ENCODE results near the gene BABAM2. TPM values are rescaled to one million over a fixed set of nuclear protein-coding genes. Genes with fewer than 3 reads are reported as not detected.

BABAM2 gene
- total RNA-seq, 2 donors from 2014 or later = 53.8 to 66.6 TPM

DNA sequence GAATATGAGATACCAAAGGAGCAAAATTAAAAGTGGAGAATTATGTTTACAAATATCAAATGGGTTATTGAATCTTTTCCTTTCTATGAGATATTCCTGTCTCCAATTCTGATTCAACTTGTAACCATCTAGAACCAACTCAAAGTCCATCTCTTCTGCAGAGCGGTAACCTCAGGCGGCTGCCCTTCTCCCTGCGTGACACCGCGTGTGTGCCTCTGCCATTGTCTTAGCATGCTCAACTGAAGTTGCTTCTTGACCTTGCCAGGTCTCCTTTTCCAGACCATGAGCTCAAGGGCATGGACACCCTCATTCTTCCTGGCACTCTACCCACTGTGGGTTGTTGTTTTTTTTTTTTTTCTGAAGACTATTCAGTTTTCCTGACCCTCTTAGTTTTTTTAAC lies 398.1 kb downstream of the BABAM2 start:
- no peak for DNase-seq (ENCODE audit: low spot score)
- no peak overlapping the region for H3K27ac Mint-ChIP-seq
- H3K36me3 Mint-ChIP-seq = peaks cover 5% of the 10 kb centered on the region

DNA sequence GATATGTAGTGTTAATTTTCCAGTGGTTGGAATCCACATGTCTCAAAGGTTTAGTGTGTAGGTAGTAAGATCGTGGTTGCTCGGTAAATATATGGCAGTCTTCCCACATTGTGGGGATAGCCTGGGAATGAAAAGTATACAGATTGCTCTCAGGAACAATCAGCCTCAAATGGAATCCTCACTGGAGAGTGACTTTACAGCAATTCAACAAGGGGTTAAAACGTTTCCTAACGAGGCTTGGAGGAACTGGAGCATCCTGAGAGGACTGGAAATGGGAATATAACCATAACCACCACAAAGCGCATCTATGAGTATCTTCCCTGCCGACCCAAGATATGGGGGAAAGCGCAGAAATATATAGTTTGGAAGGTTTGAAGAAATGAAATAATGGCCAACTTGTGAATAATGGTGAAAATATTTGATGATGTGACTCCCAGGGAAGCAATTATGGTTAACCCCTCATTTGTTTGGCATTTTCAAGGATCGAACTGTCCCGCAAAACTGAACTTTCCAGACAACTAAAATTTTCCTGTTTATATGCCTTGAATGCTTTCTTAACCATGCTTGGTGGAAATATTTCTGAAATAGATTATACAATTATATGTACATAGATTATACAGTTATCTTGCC lies 401.4 kb downstream of the BABAM2 start:
- no peaks in the 10 kb centered on the region for H3K9me3 Mint-ChIP-seq
- DNase-seq (ENCODE audit: low spot score) = no peak
- H3K4me1 Mint-ChIP-seq (ENCODE audit: low read depth in 2 of 2) = peaks cover 7 to 8% of the 10 kb centered on the region in 2 donors
- ATAC-seq = no peak
- peaks cover 5% of the 10 kb centered on the region for H3K36me3 Mint-ChIP-seq
- no peak overlapping the region for H3K4me3 Mint-ChIP-seq
- no peaks in the 10 kb centered on the region for H3K27me3 Mint-ChIP-seq
- no peak overlapping the region for H3K27ac Mint-ChIP-seq

More for the DNA sequence above, 398.1 kb downstream of the BABAM2 start:
- H3K9me3 Mint-ChIP-seq = no peaks in the 10 kb centered on the region
- ATAC-seq = no peak
- peaks cover 15 to 16% of the 10 kb centered on the region in 2 donors for H3K4me1 Mint-ChIP-seq (ENCODE audit: low read depth in 2 of 2)
- H3K4me3 Mint-ChIP-seq = no peak overlapping the region
- no peaks in the 10 kb centered on the region for H3K27me3 Mint-ChIP-seq

DNA sequence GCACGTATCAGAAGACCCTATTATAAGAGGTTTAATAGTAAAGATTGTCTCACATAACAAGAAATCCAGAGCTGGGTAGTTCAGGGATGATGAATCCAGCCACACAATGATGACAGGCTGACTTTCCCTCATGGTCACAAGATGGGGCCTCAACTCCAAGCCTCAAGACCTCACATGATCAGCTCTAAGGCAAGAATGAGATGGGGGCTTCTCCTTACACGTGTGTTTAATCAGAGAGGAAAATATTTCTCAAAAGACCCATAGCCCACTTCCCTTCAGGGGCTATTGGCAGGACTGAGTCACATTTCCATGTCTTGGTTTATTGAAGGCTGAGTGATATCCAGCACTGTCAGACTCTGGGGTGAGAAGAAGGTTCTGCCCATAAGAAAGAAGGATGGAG lies 402.0 kb downstream of the BABAM2 start:
- DNase-seq (ENCODE audit: low spot score) = no peak
- Mint-ChIP-seq H3K27ac (no peak overlapping the region), H3K36me3 (peaks cover 1% of the 10 kb centered on the region), H3K9me3 (no peaks in the 10 kb centered on the region), H3K27me3 (no peaks in the 10 kb centered on the region), H3K4me1 (ENCODE audit: low read depth in 2 of 2) (peaks cover 1 to 4% of the 10 kb centered on the region in 2 donors), H3K4me3 (no peak overlapping the region)
- ATAC-seq = no peak

DNA sequence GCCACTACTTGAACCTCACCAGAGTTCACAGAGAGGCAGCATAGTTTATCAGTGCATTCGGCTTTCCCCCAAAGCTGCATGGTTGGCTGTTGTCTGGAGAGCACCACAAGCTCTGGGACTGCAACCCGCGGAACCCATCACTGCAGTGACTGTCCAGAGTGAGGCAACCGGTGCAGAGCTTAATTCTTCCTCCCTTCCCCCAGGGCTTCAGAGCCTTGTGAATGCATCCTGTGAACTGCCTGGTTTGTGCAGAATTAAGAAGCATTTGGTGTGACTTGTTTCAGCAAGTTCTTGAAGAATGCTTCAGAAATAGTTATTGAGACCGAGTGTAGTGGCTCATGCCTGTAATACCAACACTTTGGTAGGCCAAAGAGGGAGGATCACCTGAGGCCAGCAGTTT lies 402.9 kb downstream of the BABAM2 start:
- Mint-ChIP-seq H3K4me3 (no peak overlapping the region), H3K4me1 (ENCODE audit: low read depth in 2 of 2) (peaks cover 0 to 3% of the 10 kb centered on the region in 2 donors)

DNA sequence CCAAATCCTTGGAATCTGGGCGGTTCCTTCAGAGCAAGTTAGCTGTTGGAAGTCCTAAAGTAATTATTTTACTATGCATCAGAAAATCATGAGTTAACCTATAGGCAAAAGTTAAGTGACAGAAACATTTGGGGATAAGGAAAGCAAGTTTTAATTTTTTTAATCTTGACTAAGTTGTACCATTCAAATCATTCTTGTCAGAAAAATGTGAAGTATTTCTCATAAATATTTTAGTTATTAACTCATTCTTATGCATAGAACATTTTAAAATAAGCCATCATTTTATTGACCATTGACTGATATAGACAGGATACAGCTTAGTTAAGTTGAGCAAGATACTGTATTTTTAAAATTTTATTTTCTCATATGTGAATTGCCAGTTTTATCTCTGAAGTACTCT lies 403.9 kb downstream of the BABAM2 start:
- Mint-ChIP-seq H3K9me3 (no peaks in the 10 kb centered on the region), H3K36me3 (no peaks in the 10 kb centered on the region), H3K4me3 (no peak overlapping the region), H3K4me1 (ENCODE audit: low read depth in 2 of 2) (peaks cover 0 to 3% of the 10 kb centered on the region in 2 donors), H3K27me3 (no peaks in the 10 kb centered on the region), H3K27ac (no peak overlapping the region)
- DNase-seq (ENCODE audit: low spot score) = no peak
- ATAC-seq = no peak

More for the DNA sequence above, 402.9 kb downstream of the BABAM2 start:
- no peak overlapping the region for H3K27ac Mint-ChIP-seq
- no peaks in the 10 kb centered on the region for H3K9me3 Mint-ChIP-seq
- H3K36me3 Mint-ChIP-seq = no peaks in the 10 kb centered on the region
- DNase-seq (ENCODE audit: low spot score) (no peak), ATAC-seq (no peak)
- no peaks in the 10 kb centered on the region for H3K27me3 Mint-ChIP-seq

DNA sequence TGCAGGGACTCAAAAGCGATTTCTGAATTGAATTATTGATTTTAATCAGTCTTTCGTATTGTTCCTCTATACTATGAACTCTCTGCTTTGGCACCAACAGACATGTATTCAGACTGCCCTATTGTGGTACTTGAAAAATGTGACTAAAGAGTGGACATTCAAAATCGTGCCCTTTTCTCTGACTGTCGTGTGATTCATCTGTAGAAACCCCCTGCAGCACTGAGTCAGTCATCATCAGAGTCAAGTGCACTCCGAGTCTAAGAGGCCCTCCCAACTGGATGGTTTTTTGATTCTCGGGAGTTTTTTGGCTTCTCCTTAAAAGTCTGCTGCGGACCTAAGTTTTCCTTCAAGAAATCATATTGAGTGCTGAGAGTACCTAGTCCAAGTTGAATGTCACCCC lies 405.7 kb downstream of the BABAM2 start:
- H3K36me3 Mint-ChIP-seq = no peaks in the 10 kb centered on the region
- H3K4me3 Mint-ChIP-seq = no peak overlapping the region
- H3K9me3 Mint-ChIP-seq = no peaks in the 10 kb centered on the region
- peaks cover 0 to 6% of the 10 kb centered on the region in 2 donors for H3K4me1 Mint-ChIP-seq (ENCODE audit: low read depth in 2 of 2)
- ATAC-seq = peak in 1 of 2 donors; percentile 41
- no peaks in the 10 kb centered on the region for H3K27me3 Mint-ChIP-seq
- H3K27ac Mint-ChIP-seq = no peak overlapping the region
- DNase-seq (ENCODE audit: low spot score) = no peak

DNA sequence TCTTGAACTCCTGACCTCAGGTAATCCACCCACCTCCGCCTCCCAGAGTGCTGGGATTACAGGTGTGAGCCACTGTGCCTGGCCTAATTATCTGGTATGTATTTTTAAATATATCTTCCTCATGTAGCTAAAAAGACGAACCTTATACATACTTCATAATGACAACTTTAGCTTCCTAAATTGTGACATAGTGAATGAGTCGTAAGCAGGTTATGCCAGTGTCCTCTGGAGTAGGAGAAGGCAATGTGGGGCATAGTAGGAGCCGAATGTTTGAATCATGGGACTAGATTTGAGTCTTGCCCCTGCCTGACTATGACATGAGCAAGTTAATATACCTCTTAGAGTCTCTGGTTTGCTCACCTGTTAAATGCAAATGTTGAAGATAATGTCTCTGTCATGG lies 406.4 kb downstream of the BABAM2 start:
- H3K9me3 Mint-ChIP-seq = no peaks in the 10 kb centered on the region
- H3K4me3 Mint-ChIP-seq = no peak overlapping the region
- no peaks in the 10 kb centered on the region for H3K36me3 Mint-ChIP-seq
- no peak overlapping the region for H3K27ac Mint-ChIP-seq
- no peak for DNase-seq (ENCODE audit: low spot score)
- ATAC-seq = no peak
- no peaks in the 10 kb centered on the region for H3K27me3 Mint-ChIP-seq
- peaks cover 0 to 11% of the 10 kb centered on the region in 2 donors for H3K4me1 Mint-ChIP-seq (ENCODE audit: low read depth in 2 of 2)

DNA sequence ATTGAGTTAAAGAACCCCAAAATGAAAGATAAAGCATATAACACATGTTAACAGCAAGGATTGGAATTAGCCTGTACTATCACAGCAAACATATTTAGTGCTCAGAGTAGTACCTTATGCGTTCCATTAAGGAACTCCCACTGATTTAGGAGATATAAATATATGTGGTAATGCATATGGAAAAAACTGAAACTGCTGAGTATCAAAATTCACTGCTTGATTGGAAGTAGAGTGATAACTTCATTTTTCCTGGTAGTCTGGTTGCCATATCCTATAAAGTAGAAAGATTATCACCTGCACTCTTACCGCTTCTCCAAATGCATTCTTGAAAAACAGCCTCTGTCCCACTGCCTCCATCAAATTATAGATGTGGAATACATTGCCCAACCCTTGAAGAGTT lies 407.0 kb downstream of the BABAM2 start:
- Mint-ChIP-seq H3K27ac (no peak overlapping the region), H3K9me3 (no peaks in the 10 kb centered on the region), H3K27me3 (no peaks in the 10 kb centered on the region), H3K36me3 (no peaks in the 10 kb centered on the region), H3K4me1 (ENCODE audit: low read depth in 2 of 2) (peaks cover 0 to 11% of the 10 kb centered on the region in 2 donors), H3K4me3 (no peak overlapping the region)
- no peak for DNase-seq (ENCODE audit: low spot score)
- ATAC-seq = no peak

DNA sequence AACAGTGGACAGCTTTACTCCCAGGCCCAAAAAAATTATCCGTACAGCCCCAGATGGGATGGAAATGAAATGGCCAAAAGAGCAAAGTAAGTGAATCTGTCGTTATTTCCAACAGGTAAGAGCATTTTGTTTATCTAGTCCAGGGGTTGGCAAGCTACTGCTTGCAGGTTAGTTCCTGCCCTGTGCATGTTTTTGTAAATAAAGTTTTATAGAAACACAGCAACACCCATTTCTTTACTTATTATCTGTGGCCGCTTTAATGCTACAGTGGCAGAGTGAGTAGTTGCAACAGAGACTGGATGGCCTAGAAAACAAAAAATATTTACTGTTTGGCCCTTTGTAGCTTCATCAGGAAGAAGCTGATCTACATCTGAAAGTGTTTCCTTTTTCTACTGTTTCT lies 407.9 kb downstream of the BABAM2 start:
- Mint-ChIP-seq H3K36me3 (peaks cover 6% of the 10 kb centered on the region), H3K9me3 (no peaks in the 10 kb centered on the region), H3K4me3 (no peak overlapping the region), H3K4me1 (ENCODE audit: low read depth in 2 of 2) (peaks cover 0 to 10% of the 10 kb centered on the region in 2 donors), H3K27ac (no peak overlapping the region), H3K27me3 (no peaks in the 10 kb centered on the region)
- no peak for DNase-seq (ENCODE audit: low spot score)
- no peak for ATAC-seq

DNA sequence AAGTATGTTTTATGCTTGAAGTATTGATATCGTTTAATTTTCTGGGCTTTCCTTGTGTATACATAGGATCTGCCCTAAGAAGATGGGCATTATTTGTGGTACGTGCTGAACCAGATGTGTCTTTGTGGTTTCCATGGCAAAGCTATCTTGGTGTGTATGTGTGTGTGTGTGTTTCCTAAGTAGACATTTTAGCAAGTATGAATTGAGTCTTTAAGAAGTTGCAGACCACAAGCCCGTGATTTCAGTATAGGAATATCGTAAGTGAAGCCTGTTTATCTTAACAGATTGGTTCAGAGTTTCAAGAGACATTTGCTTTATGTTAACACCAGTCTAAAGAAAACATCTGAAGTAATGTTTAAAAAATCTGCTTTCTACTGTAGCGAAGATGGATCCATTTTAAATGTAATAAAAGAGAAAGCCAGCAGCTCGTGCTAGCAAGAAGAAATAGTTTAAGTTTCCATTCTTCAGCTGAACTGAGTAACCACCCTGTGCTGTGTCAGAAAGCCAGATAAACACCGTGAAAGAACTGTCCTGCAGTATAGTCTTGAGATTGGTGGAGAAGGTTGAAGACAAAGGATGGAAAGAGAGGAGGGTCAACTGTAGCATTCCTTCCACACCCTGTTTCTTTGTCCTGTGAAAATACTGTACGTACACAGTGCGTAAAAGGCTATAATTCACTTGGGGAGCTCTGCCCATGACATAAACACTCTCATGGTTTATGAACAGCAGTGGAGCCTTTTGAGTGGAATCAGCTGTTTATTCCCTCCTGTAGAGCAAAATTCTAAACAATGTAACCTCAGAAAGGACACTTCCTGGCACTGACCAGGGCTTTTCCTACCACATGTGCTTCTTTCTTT lies 410.2 kb downstream of the BABAM2 start:
- Mint-ChIP-seq H3K9me3 (no peaks in the 10 kb centered on the region), H3K27ac (no peak overlapping the region), H3K4me3 (no peak overlapping the region), H3K4me1 (ENCODE audit: low read depth in 2 of 2) (peaks cover 0 to 8% of the 10 kb centered on the region in 2 donors), H3K36me3 (peaks cover 17% of the 10 kb centered on the region), H3K27me3 (no peaks in the 10 kb centered on the region)
- no peak for DNase-seq (ENCODE audit: low spot score)
- ATAC-seq = no peak

DNA sequence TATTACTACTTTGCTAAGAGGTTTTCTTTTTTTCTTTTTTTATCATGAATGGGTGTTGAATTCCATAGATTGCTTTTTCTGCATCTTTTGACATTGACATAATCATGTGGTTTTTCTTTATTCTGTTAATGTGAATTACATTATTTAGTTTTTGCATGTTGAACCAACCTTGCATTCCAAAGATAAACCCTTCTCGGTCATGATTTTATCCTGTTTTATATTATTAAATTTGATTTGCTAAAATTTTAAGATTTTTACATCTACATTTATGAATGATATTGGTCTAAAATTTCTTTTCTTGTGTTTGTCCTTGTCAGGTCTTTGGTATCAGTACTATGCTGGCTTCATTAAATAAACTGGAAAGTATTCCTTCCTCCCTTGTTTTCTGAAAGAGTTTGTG lies 414.7 kb downstream of the BABAM2 start:
- DNase-seq (ENCODE audit: low spot score) = no peak
- Mint-ChIP-seq H3K27me3 (no peaks in the 10 kb centered on the region), H3K4me3 (no peak overlapping the region), H3K4me1 (ENCODE audit: low read depth in 2 of 2) (peaks cover 0 to 8% of the 10 kb centered on the region in 2 donors), H3K9me3 (peaks cover 4% of the 10 kb centered on the region), H3K36me3 (peaks cover 22% of the 10 kb centered on the region), H3K27ac (no peak overlapping the region)
- no peak for ATAC-seq

DNA sequence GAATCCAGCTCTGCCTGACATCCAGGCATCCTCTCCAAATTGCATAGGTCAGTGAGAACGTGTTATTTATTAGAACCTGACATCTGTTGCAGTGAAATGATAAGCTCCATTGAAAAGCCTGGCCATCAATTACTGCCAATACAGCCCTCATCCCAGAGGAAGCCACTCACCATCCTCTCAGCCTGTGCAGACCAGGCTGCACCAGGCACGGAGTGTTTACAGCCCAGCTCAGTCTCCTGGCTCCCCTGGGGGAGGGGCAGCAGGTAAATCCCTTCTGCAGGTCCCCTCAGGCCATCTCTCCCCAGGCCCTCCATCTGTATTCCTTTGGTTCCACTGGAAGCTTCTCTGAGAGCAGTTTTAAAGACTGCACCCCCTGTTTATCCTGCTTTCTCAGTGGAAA lies 419.6 kb downstream of the BABAM2 start:
- Mint-ChIP-seq H3K4me3 (no peak overlapping the region), H3K27me3 (no peaks in the 10 kb centered on the region), H3K36me3 (peaks cover 10% of the 10 kb centered on the region), H3K9me3 (peaks cover 4% of the 10 kb centered on the region), H3K27ac (no peak overlapping the region), H3K4me1 (ENCODE audit: low read depth in 2 of 2) (peaks cover 5 to 7% of the 10 kb centered on the region in 2 donors)
- no peak for ATAC-seq
- no peak for DNase-seq (ENCODE audit: low spot score)

DNA sequence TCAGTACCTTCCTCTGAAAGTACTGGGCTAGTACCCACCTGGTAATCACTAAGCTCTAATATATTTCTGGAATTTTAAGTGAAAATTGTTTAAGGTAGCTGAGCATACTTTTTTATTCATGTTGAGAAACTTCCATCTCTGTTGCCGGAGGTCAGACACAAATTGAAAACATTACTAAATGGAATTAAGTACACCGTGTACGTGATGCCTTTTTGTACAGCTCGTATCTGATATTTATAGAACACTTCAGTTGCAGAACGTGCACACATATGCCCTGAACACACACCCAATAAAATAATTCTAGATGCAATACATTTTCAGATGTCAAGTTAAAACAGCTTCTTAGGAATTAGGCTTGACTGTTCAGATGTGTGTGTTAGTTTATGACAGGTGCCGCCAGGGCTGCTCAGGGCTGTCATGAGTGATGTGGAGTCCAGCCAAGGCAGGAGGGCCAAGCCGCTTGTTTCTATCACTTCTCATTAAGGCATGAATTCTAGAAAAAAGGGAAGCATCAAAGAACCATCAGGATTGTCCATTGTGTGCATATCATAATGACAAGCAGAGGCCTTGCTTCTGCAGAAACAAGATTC lies 421.2 kb downstream of the BABAM2 start:
- H3K27ac Mint-ChIP-seq = peak overlapping the region; percentile 8 to 49
- H3K4me3 Mint-ChIP-seq = no peak overlapping the region
- peaks cover 5% of the 10 kb centered on the region for H3K36me3 Mint-ChIP-seq
- H3K9me3 Mint-ChIP-seq = peaks cover 4% of the 10 kb centered on the region
- no peak for ATAC-seq
- no peaks in the 10 kb centered on the region for H3K27me3 Mint-ChIP-seq
- H3K4me1 Mint-ChIP-seq (ENCODE audit: low read depth in 2 of 2) = peaks cover 5 to 7% of the 10 kb centered on the region in 2 donors
- DNase-seq (ENCODE audit: low spot score) = no peak
